Endothelial cell of umbilical vein (primary cell): Measurements from ENCODE around the gene LMCD1. TPM values are rescaled to one million over a fixed set of nuclear protein-coding genes. Genes with fewer than 3 reads are reported as not detected.

Source experiments
- BruUV-seq: library from RNA; stranded (reverse); fragments of 400-500 nt; replicated peaks from 2 replicates; lab custom pipeline; 2021; lab: Mats Ljungman, UMichigan
- CTCF ChIA-PET: fragments of 300-600, 350-600 bp; sonication (Branson Sonifier 250); formaldehyde crosslinking; loops from one replicate; lab custom pipeline; 2021; ENCODE audit warnings: antibody characterized with exemption, inconsistent platforms; lab: Charles Lee
- POLR2A ChIA-PET: fragments of 300-600, 350-600 bp; sonication (Branson Sonifier 250); formaldehyde crosslinking; loops from one replicate; lab custom pipeline; 2021; ENCODE audit warnings: antibody characterized with exemption, inconsistent platforms; lab: Charles Lee
- DNase-seq: peaks from one replicate; pipeline ENCODE4 v3.0.0-alpha.2; 2011; ENCODE audit warnings: low read depth, low spot score
- FAIRE-seq: peaks from 2 replicates; lab custom pipeline; 2011; peaks lifted over from hg19 to GRCh38; lab: Jason Lieb, UNC
- H2AFZ ChIP-seq: 2 replicates; pipeline ENCODE4 v1.6.0; 2012; ENCODE audit warnings: low read depth, low read length, control low read depth, inconsistent platforms
- H3K27ac ChIP-seq: 2 replicates; pipeline ENCODE4 v1.5.1; 2011; ENCODE audit warnings: low read depth, mild to moderate bottlenecking, control low read depth, low read length, moderate library complexity; ENCODE audit not compliant: insufficient read depth
- H3K27me3 ChIP-seq, 2 experiments: 2 replicates each; pipeline versions ENCODE4 v1.6.0 to v1.6.1; 2011; ENCODE audit warnings: low read length in 2 of 2, mixed read lengths in 1 of 2; ENCODE audit not compliant: control insufficient read depth in 2 of 2, insufficient read depth in 2 of 2
- H3K36me3 ChIP-seq, 2 experiments: 2 replicates in 1 of 2; 3 replicates in 1 of 2; pipeline ENCODE4 v1.5.1; 2011; ENCODE audit warnings: low read length in 2 of 2, mild to moderate bottlenecking in 1 of 2, moderate library complexity in 1 of 2; ENCODE audit not compliant: control insufficient read depth in 2 of 2, insufficient read depth in 2 of 2; ENCODE audit errors: extremely low read depth in 1 of 2
- H3K4me1 ChIP-seq: 3 replicates; pipeline ENCODE4 v1.5.1; 2011; ENCODE audit warnings: mild to moderate bottlenecking, low read length; ENCODE audit not compliant: control insufficient read depth, insufficient read depth; ENCODE audit errors: extremely low read depth
- H3K4me2 ChIP-seq: 2 replicates; pipeline ENCODE4 v1.6.1; 2011; ENCODE audit warnings: low read length, control low read depth, mixed read lengths; ENCODE audit not compliant: insufficient read depth
- H3K4me3 ChIP-seq, 3 experiments: fragments of 200-600 bp in 1 of 3; sonication (generic), shearing (Covaris generic) in 1 of 3; replicated peaks in 1 of 3; 2 replicates each; pipeline ENCODE4 v1.5.1; 2011 to 2016; ENCODE audit warnings: control low read depth in 3 of 3, low read length in 3 of 3, mild to moderate bottlenecking in 2 of 3, inconsistent platforms in 1 of 3, low read depth in 1 of 3, moderate library complexity in 1 of 3; ENCODE audit not compliant: insufficient read depth in 1 of 3
- H3K79me2 ChIP-seq: 2 replicates; pipeline ENCODE4 v1.6.0; 2012; ENCODE audit warnings: low read length, inconsistent platforms; ENCODE audit not compliant: control insufficient read depth, insufficient read depth
- H3K9ac ChIP-seq: replicated peaks from 2 replicates; pipeline ENCODE3; 2011; ENCODE audit warnings: low read length, control low read depth; ENCODE audit not compliant: insufficient read depth; ENCODE audit errors: extremely low read depth
- H3K9me1 ChIP-seq: replicated peaks from 3 replicates; pipeline ENCODE4 v1.6.0; 2011; ENCODE audit warnings: mild to moderate bottlenecking, low read length; ENCODE audit not compliant: control insufficient read depth, insufficient read depth; ENCODE audit errors: extremely low read depth
- H3K9me3 ChIP-seq: replicated peaks from 2 replicates; pipeline ENCODE4 v1.5.1; 2012; ENCODE audit warnings: low read length, inconsistent platforms; ENCODE audit not compliant: control insufficient read depth, insufficient read depth
- H4K20me1 ChIP-seq: replicated peaks from 2 replicates; pipeline ENCODE3; 2011; ENCODE audit warnings: mild to moderate bottlenecking, low read length; ENCODE audit not compliant: control insufficient read depth, insufficient read depth; ENCODE audit errors: extremely low read depth
- EZH2 ChIP-seq: IDR thresholded peaks from 2 replicates; pipeline ENCODE4 v1.6.1; 2012; ENCODE audit warnings: borderline replicate concordance, low read depth, mild to moderate bottlenecking, moderate library complexity, low read length, inconsistent platforms; ENCODE audit not compliant: severe bottlenecking
- FOS ChIP-seq: IDR thresholded peaks from 2 replicates; pipeline ENCODE4 v1.6.1; 2011; ENCODE audit warnings: mild to moderate bottlenecking, low read length, moderate library complexity, borderline replicate concordance; ENCODE audit not compliant: insufficient read depth
- GATA2 ChIP-seq: IDR thresholded peaks from 2 replicates; pipeline ENCODE4 v1.7.0; 2011; ENCODE audit warnings: low read depth, mild to moderate bottlenecking, moderate library complexity, mixed read lengths, low read length; ENCODE audit not compliant: insufficient read length, insufficient read depth
- JUN ChIP-seq: IDR thresholded peaks from 2 replicates; pipeline ENCODE4 v1.6.1; 2011; ENCODE audit warnings: borderline replicate concordance, low read depth; ENCODE audit not compliant: insufficient read length, insufficient read depth
- MYC ChIP-seq: IDR thresholded peaks from one replicate; pipeline ENCODE4 v1.6.1; 2011; ENCODE audit warnings: mild to moderate bottlenecking, low read depth, low read length
- POLR2A ChIP-seq: IDR thresholded peaks from 2 replicates; pipeline ENCODE4 v1.6.1; 2012; ENCODE audit warnings: low read depth, mild to moderate bottlenecking, control low read depth, low read length
- POLR2AphosphoS5 ChIP-seq: IDR thresholded peaks from 2 replicates; pipeline ENCODE4 v1.6.1; 2012; ENCODE audit warnings: low read depth, mild to moderate bottlenecking, control low read depth, low read length, moderate library complexity; ENCODE audit not compliant: insufficient read depth
- dilution Hi-C: fragments of 300-500 bp; cut with MboI; formaldehyde crosslinking; loops from one replicate; pipeline ENCODE4 v1.15.0; 2019; ENCODE audit warnings: low sequenced_read_pairs; ENCODE audit not compliant: extremely low pct_ligation_motif_present
- intact Hi-C: fragments of 100-400 bp; cut with micrococcal nuclease; formaldehyde crosslinking; loops from one replicate; pipeline ENCODE4 v1.10.0; 2022
- polyA plus RNA-seq, 4 experiments: library from polyadenylated mRNA; depleted of rRNA in 3 of 4; stranded (reverse) in 3 of 4; unstranded in 1 of 4; fragments of >200 nt; gene quantifications; 2 replicates each; pipeline versions ENCODE4 v1.2.1 to v1.2.3, GENCODE V29; 2011 to 2012; ENCODE audit warnings: missing spikeins in 1 of 4
- total RNA-seq: library from RNA; stranded (reverse); gene quantifications from 2 replicates; pipeline ENCODE4 v1.2.3, GENCODE V29; 2021
- TF ChIP-seq, protein P1 (sequence below), 2 donors: IDR thresholded peaks; 1 replicate in 1 of 2; 2 replicates in 1 of 2; pipeline ENCODE4 v1.5.1; 2011; ENCODE audit warnings: low read length in 2 of 2, mild to moderate bottlenecking in 2 of 2, moderate library complexity in 2 of 2, control low read depth in 1 of 2, inconsistent platforms in 1 of 2, low read depth in 1 of 2; ENCODE audit not compliant: insufficient read depth in 1 of 2; ENCODE audit errors: extremely low read depth in 1 of 2
- TF ChIP-seq, protein P2 (sequence below): IDR thresholded peaks from 2 replicates; pipeline ENCODE4 v1.6.1; 2011; ENCODE audit not compliant: insufficient read depth, insufficient read length

The LMCD1 gene
- total and polyA plus RNA-seq, 2 donors (not counting 3 experiments of a cell fraction or from before 2014, with no cell fraction given) = 7.6 to 14.5 TPM

DNA sequence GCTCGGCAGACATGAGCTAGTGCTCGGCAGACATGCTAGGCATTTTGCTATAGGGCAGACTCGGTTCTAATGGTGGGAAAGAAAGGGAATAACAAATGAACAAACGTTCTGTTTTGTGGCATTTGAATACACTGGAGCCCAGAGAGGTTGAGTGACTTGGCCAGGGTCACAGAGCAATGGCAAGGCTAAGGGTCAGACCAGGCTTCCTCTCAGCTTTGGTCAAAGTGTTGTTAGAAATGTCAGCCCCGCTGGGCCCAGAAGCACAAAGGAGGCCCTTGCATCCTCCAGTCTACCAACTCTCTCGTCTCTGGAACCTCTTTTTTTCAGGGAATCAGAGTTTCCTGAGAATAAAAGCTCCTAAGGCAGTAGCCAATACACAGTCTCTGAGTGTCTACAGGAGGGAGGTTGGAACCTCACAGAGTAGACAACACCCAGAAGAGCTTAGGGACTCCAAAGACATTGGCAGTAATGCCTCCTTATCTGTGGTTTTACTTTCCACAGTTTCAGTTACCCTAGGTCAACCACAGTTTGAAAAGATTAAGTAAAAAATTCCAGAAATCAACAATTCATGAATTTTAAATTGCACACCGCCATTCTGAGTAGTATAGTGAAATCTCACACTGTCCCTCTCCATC lies 95.7 kb downstream of the LMCD1 start:
- BruUV-seq = no TSS peak
- ChIA-PET CTCF (interaction anchor here (1.2 kb wide), 1 partner anchor 128 kb away, joined by 3 read pairs; no protein-coding TSS in a partner anchor), POLR2A (no interaction called here)
- Histone ChIP-seq H3K9me1 (no peaks in the 10 kb centered on the region), H3K4me3 (no peak overlapping the region), H3K4me2 (no peak overlapping the region), H3K9me3 (no peaks in the 10 kb centered on the region), H3K4me1 (no peaks in the 10 kb centered on the region), H3K9ac (no peak overlapping the region), H4K20me1 (no peaks in the 10 kb centered on the region), H3K27ac (no peak overlapping the region), H2AFZ (no peak overlapping the region), H3K27me3 (no peaks in the 10 kb centered on the region), H3K36me3 (no peaks in the 10 kb centered on the region), H3K79me2 (no peaks in the 10 kb centered on the region)
- no peak for DNase-seq
- intact Hi-C loops = no loop called here
- TF ChIP-seq, protein P1, sequence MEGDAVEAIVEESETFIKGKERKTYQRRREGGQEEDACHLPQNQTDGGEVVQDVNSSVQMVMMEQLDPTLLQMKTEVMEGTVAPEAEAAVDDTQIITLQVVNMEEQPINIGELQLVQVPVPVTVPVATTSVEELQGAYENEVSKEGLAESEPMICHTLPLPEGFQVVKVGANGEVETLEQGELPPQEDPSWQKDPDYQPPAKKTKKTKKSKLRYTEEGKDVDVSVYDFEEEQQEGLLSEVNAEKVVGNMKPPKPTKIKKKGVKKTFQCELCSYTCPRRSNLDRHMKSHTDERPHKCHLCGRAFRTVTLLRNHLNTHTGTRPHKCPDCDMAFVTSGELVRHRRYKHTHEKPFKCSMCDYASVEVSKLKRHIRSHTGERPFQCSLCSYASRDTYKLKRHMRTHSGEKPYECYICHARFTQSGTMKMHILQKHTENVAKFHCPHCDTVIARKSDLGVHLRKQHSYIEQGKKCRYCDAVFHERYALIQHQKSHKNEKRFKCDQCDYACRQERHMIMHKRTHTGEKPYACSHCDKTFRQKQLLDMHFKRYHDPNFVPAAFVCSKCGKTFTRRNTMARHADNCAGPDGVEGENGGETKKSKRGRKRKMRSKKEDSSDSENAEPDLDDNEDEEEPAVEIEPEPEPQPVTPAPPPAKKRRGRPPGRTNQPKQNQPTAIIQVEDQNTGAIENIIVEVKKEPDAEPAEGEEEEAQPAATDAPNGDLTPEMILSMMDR (IDR thresholded peaks at IDR 0.05; ENCODE audit: extremely low read depth in 1 of 2, insufficient read depth in 1 of 2, low read depth in 1 of 2, low read length in 2 of 2) = no peak
- TF ChIP-seq FOS = no peak
- TF ChIP-seq GATA2 = no peak
- no peak for TF ChIP-seq EZH2
- TF ChIP-seq MYC = no peak
- TF ChIP-seq POLR2AphosphoS5 = no peak
- TF ChIP-seq, protein P2, sequence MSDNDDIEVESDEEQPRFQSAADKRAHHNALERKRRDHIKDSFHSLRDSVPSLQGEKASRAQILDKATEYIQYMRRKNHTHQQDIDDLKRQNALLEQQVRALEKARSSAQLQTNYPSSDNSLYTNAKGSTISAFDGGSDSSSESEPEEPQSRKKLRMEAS = no peak
- no peak for TF ChIP-seq JUN
- no peak for TF ChIP-seq POLR2A
- dilution Hi-C loops = no loop called here
- FAIRE-seq = no peak
